ENCODE data around the gene WDR76. TPM values are rescaled to one million over a fixed set of nuclear protein-coding genes. Genes with fewer than 3 reads are reported as not detected.
A peak's percentile ranks its signal among the peaks of the same experiment; 100 is the strongest.

WDR76 gene
- total RNA-seq, 2 donors from 2014 or later: 3.9 to 6.2 TPM

DNA sequence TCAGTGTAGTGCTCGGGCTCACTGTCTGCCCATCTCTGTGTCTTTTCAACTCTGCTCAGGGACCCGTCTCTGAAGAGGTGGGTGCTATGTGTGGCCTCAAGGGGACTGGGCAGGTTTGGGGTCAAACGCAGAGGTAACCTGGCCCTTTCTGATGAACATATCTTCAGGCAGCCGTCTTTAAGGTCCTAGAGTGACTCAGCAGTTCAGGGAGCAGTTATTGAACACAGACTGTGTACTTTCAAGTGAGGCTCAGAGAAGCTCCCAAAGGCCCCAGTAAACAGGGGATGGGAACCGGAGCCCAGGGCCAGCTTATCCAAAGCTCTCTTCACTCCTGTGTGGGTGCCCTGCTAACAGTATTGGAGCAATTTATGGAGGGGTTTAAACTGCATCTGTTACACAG lies 73.1 kb downstream of the WDR76 start:
- DNase-seq (ENCODE audit: low spot score): no peak
- intact Hi-C loops (cut with DNase I): loop anchor here (10.0 kb wide), 2 partner anchors 165 to 315 kb away; no protein-coding TSS in a partner anchor

DNA sequence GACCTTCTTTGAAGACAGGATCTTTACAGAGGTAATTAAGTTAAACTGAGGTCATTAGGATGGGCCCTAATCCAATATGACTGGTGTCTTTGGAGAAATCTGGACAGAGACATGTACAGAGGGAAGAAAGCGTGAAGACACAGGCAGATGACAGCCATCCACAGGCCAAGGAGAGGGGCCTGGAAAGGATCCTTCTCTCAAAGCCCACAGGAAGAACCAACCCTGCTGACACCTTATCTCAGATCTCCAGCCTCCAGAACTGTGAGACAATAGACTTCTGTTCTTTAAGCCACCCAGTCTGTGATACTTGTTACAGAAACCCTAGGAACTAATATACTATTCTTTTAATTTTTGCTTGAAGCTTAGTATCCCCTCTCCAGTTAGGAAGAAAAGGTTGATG lies 74.2 kb downstream of the WDR76 start:
- intact Hi-C loops (cut with DNase I): loop anchor here (10.0 kb wide), 2 partner anchors 164 to 314 kb away; no protein-coding TSS in a partner anchor
- DNase-seq (ENCODE audit: low spot score): no peak

DNA sequence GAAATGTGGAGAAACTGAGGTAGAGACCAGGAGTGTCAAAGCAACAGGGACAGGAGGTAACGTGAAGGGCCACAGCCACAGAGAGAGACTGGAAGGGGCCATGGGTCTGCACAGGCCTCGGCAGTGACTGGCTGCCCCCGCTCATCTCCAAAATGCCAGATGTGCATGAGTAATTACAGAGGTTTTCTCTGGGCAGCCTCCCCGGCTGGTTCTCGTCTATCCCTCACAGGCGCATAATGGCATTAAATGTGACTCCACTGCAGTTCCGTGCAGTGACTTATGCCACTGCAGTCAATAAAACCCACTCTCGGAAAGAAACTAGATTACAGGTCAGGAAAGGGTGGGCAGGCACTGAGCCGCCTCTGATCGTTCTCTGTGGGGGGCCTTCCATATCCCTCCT lies 74.7 kb downstream of the WDR76 start:
- no peak for DNase-seq (ENCODE audit: low spot score)
- intact Hi-C loops (cut with DNase I): loop anchor here (10.0 kb wide), 2 partner anchors 163 to 313 kb away; no protein-coding TSS in a partner anchor

DNA sequence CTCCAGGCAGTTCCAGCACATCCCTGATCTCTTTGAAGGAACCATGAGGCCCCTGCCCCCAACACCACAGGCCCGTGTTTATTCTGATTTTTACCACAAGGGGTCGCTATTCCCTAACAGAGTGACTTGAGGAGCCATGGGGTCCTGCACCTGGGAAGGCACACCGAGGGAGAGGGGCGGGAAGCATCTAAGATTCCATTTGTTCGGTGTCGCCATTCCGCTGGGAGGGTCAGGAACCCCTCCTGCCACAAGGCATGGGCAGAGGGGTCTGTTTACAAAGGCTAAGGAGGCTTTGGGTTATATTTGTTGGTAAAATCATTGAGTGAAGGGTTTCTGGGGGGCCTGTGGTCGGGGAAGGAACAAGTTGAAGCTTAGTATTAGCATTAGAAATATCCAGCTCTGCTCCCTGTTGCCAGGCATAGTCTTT lies 77.1 kb downstream of the WDR76 start:
- intact Hi-C loops (cut with DNase I): loop anchor here (10.0 kb wide), 2 partner anchors 161 to 311 kb away; no protein-coding TSS in a partner anchor
- no peak for DNase-seq (ENCODE audit: low spot score)

DNA sequence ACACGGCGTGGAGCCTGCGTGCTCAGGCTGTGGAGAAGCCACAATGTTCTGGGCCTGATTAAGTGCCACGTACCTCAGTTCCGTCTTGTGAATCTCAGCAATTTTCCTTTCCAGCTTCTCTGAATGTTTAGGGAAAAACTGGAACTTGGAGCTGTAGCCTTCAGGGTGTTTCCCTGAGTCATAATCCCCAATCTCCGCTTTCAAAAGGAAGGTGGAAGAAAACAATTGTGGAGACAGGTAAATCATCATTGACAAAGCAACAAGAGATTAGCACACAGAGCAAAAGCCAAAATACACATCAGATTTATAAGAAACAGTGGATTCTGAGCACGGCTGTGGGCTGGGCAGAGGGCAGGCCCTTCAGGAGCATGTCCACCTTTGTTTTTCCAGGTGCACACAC lies 79.0 kb downstream of the WDR76 start:
- no peak for DNase-seq (ENCODE audit: low spot score)
- intact Hi-C loops (cut with DNase I): loop anchor here (10.0 kb wide), 2 partner anchors 159 to 309 kb away; no protein-coding TSS in a partner anchor

DNA sequence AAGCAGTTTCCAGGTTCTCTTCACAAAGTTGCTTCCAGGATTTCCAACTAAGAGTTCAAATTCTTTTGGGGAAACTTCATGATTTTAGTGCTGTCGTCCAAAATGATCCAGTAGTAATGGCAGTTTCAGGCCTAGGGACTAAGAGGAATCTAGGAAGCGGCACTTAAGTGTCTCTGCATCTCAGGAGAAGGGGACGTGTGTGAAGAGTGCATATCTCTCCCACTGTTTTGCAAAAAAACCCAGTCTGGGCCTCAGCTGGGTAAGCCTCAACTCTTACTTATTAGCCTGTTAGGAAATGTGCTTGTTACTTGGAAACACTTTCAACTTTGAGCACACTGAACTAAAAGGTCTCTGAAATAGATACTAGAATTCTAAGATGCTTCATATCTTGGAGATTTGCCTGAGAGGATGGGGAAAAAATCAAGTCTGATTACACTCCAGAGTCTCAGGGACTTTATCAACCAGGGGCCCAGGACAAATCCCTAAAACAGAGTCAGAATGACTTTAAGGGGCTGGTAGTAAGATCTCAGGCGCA lies 81.8 kb downstream of the WDR76 start:
- DNase-seq (ENCODE audit: low spot score): no peak
- intact Hi-C loops (cut with DNase I): loop anchor here (10.0 kb wide), 2 partner anchors 156 to 306 kb away; no protein-coding TSS in a partner anchor

DNA sequence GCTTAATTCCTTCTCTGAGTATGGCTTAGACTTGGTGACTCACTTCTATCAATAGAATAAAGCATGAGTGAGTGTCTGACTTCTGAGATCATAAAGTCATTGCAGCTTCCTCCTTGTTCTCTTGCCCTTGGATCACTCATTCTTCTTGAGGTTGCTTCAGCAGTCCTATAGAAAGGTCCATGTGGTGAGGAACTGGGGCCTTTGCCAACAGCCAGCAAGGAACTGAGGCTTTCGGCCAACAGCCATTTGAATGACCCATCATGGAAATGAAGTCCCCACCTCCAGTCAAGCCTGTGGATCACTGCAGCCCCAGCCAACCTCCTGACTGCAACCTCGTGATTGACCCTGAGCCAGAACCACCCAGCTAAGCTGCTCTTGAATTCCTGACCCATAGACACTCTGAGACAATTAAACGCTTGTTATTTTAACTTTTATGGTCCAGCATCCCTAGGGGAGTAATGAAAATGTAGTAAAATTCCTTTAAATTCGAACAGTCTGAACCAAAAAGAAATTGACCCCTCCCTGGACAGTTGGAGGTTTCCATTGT lies 84.5 kb downstream of the WDR76 start:
- intact Hi-C loops (cut with DNase I): no loop called here
- DNase-seq (ENCODE audit: low spot score): peak; percentile 86

DNA sequence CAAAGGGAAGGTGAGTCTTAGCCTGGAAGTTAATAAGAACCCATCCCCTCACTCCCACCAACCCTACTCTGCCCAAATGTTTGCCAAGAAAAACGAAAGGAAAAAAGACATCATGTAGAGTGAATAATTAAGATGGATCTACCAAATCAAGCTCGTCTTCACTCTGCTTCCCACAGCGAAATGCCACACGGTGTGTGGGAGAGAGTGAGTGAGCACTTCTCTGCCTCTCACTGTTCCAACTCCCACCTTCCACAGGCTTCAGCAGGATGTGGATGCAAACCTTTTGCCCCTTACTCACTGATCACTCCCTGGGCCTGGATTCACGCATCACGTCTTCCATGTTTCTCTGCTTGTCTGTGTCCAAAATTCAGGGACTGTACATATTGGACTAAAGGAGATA lies 85.4 kb downstream of the WDR76 start:
- no peak for DNase-seq (ENCODE audit: low spot score)
- intact Hi-C loops (cut with DNase I): no loop called here

DNA sequence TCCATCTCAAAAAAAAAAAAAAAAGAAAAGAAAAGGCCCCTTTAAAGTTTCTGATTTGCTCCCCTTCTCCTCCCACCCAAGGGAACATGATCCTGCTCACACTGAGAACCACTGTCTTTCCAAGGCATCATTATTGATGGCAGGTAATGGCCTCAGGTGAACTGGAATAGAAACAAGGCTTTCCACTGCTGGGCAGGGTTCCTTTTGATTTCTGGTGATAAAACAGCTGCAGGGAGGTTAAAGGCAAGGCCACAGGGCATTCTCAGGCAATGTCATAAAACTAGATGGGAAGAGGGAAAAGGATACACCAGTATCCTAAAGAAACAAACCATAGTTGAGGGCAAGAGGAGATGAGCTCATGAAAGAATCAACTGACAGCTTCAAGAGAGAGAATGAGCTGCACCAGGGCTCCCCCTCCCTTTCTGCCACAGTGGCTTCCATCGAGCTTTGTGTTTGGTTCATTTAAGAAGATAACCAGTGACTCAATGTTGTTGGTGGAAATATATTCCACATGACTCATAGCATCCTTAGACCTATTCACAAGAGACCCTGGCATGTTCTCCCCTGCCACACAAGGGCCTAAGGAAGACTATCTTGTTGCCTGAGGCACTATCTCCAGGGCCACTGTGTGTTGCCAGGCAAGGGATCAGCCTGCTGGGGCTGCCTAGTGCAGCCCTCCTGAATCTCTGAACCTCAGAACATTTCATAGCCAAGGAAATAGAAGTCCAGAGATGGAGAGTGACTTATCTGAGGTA lies 86.4 kb downstream of the WDR76 start:
- DNase-seq (ENCODE audit: low spot score): no peak
- intact Hi-C loops (cut with DNase I): no loop called here

DNA sequence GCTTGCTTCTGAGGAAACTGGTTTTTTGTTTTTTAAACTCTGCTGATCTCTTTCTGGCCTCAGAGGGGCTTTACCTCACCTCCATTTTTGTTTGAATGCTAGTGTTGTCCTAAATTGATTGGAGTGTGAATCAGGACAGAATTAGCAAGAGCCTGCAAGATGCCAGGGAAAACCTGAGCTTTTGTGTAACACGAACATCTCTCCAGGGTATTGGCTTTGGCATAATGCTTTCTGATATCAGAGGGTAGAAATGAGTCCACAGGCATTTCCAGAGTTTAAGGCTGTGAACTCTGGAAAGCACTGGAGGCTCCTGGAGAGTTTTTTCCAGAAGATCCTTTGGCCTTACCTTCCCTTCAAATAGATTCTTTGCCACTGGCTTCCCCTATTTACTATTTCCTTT lies 87.1 kb downstream of the WDR76 start:
- no peak for DNase-seq (ENCODE audit: low spot score)
- intact Hi-C loops (cut with DNase I): no loop called here

DNA sequence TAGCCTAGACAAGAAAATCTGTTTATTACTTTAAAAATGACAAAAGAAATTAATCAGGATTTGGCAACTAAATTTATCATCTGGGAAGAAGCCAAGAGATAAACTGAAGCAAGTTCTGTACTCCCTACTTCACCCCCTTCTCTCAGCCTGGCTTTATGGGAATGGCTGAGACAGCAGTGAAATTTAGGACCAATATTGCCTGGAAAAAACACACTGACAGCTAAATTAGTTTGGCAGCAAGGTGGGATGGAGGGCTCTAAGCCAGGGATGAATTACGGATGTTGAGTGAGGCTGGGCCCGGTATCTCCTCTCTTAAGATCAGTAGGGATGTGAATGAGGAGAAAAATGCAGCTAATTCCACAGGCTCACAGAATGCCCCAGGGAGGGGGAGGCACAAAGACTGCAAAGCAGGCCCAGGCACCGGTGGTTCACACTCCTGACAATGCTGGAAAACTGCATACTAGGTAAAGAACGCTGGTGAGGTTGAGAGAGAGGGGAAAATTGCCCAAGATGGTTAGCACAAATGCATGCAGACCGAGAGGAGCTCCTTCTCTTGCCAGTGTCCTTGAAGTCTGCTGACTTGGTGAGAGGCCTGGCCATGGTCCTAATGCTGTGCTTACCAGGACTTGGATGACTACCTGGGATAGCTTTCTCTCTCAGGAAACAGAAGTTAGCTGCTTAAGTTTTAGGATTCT lies 89.0 kb downstream of the WDR76 start:
- intact Hi-C loops (cut with DNase I): no loop called here
- no peak for DNase-seq (ENCODE audit: low spot score)

DNA sequence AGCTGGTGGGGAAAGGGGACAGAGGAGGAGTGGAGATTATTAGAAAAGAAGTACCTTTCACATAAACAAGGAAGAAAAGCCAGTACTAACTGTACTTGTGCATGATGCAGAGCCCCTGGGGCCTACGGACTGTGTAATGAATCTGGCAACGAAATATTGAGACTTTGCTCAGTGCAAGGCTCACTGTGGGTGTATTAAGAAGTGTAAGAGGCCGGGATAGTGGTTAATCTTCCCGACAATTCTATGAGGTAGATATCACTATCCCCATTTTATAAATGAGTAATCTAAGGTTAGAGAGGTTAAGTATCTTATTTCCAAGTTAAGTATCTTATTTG lies 89.5 kb downstream of the WDR76 start:
- no peak for DNase-seq (ENCODE audit: low spot score)
- intact Hi-C loops (cut with DNase I): no loop called here

Small RNAs within 50 kb of the gene (microRNA-seq; reads per million reads assigned to microRNA genes)
- gene MIR1282 (ENCODE audit: borderline microRNAs expressed in 2 of 2): 0 reads per million in 2 donors

Other genes with a start within 250 kb of the WDR76 start
- gene PPIP5K1, start 236.8 kb upstream of the WDR76 start, total RNA-seq: 10 to 100 TPM; 22.7 to 31.5 TPM
- not detected for gene CKMT1B, start 233.0 kb upstream of the WDR76 start, total RNA-seq
- gene STRC, start 208.2 kb upstream of the WDR76 start, total RNA-seq: under 1 TPM; 0.19 to 0.56 TPM
- gene CATSPER2, start 178.2 kb upstream of the WDR76 start, total RNA-seq: 1 to 10 TPM; 3.1 to 3.2 TPM
- not detected for gene CKMT1A, start 133.1 kb upstream of the WDR76 start, total RNA-seq
- gene PDIA3, start 80.6 kb upstream of the WDR76 start, total RNA-seq: 100 to 1,000 TPM; 258 to 368 TPM
- 1 to 10 TPM; 2.2 TPM for gene ELL3, start 50.0 kb upstream of the WDR76 start, total RNA-seq
- gene SERF2, start 34.7 kb upstream of the WDR76 start, total RNA-seq: 100 to 1,000 TPM; 618 to 766 TPM
- not detected for gene SERINC4, start 26.8 kb upstream of the WDR76 start, total RNA-seq
- 10 to 100 TPM; 11.3 to 11.9 TPM for gene HYPK, start 26.4 kb upstream of the WDR76 start, total RNA-seq
- 10 to 100 TPM; 16.6 to 17.7 TPM for gene MFAP1, start 2.3 kb upstream of the WDR76 start, total RNA-seq

Data from posterior vena cava (tissue), 2 donors.